Myocyte (in vitro differentiated cells): ENCODE data around the gene CLIC5. TPM values are rescaled to one million over a fixed set of nuclear protein-coding genes. Genes with fewer than 3 reads are reported as not detected.

Experiments used
- DNase-seq: peaks from one replicate; pipeline ENCODE4 v3.0.0-alpha.2; 2012; ENCODE audit warnings: low read depth
- total RNA-seq: library from RNA; depleted of rRNA; stranded (reverse); fragments of >200 nt; gene quantifications from 2 replicates; pipeline ENCODE4 v1.2.3, GENCODE V29; 2014

CLIC5 gene
- total RNA-seq, 1 donor from 2014 or later, result 0.03 TPM

DNA sequence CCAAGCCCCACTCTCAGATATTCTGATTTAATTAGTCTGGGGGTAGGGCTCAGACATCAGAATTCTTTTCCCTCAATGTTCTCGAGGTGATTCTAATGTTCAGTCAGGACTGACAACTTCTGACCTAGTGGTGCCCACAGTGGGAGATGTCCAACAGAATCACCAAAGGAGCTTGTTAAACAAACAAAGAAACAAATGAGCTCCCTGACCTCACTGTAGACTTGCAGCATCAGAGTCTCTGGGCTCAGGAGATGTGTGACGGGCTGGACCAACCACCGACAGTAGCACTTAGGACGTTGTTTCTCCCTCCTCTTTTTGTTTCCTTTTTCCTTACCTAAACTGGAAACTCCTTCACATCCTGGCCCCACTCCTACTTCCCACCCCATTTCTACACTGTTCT lies 49.3 kb downstream of the CLIC5 start:
- no peak for DNase-seq

DNA sequence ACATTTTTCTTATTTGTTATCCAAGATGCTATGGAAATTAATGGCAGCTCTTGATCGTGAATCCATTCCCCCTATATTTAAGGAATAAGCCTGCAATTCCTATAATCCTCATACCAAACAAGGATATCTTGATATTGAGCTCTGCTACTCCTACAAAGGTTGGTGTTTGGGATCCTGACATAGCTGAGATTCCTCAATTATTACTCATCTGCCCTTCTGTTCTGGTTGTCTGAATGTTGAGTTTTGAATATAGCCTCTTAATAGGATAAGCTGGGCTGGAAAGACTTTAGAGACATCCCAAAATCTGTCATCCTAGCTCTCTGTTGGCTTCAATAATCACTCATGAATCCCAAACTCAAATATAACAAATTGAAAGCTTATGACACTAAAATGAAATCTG lies 49.9 kb downstream of the CLIC5 start:
- peak; percentile 59 for DNase-seq

DNA sequence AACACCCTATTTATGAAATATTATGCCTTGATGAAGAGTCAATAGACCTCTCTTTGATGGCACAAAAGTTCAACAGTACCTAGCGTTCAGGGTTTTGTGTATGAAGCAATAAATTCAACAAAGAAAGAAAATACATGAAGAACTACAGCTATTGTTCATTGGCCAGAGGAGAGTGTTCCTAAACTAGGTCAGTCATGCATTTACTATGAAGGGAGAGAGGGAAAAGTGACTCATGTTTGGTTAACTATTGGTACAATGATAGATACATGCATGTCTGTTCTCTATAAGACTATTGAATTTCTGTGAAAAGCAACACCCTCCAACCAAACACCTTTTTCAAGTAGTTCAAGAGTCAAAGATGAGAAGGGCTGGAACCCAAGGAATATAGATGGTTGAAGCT lies 50.7 kb downstream of the CLIC5 start:
- no peak for DNase-seq

DNA sequence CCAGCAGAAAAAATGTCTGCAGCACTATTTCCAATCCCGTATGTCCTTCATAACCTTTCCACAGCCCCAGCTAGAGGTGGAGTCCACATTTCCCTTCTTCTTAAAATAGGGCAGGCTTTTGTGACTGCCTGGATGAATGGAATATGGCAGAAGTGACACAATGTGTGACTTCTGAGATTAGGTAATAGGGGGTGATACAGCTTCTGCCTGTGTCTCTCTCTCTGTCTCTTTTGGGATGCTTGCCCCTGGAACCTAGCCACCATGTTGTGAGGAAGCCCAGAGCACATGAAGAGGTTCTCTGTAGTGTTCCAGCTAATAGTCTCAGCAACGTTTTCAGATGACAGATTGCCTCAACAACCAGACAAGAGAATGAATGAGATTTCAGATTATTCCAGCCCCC lies 51.4 kb downstream of the CLIC5 start:
- DNase-seq, result no peak

DNA sequence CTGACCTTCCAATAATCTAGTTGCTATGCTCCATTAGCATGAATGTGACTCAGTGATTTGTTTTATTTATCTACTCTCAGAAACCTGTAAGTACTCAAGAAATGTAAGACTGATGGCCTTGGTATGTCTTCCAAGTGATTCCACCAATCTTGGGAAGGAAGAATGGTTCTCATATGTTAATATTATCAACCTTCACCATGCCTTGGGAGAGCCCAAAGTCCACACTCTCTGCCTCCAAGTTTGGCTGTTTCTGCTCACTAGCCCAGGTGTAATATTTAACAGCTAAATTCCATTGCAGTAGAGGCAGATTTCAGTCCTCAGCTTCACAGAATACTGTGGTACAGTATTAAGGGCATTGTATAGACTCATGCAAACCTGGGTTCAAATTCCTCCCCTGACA lies 51.8 kb downstream of the CLIC5 start:
- DNase-seq, result no peak

DNA sequence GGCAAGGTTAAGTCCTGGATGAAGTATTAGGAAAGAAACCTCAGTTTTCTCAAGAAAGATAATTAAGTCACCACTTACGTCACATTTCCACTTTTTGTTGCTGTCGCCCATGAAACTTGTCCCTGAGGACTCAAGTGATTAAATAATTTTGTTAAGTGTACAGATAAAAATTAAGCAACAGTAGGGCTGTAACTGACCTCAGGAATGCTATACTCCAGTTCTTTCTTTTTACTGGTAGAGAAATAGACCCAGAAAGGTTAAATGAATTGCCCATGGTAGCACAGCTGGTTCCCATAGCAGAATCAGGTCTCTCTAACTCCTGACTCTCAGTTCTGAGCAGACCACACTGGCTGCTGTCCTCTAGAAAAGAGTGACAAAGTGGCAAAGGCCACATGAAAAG lies 54.5 kb downstream of the CLIC5 start:
- DNase-seq, result no peak

DNA sequence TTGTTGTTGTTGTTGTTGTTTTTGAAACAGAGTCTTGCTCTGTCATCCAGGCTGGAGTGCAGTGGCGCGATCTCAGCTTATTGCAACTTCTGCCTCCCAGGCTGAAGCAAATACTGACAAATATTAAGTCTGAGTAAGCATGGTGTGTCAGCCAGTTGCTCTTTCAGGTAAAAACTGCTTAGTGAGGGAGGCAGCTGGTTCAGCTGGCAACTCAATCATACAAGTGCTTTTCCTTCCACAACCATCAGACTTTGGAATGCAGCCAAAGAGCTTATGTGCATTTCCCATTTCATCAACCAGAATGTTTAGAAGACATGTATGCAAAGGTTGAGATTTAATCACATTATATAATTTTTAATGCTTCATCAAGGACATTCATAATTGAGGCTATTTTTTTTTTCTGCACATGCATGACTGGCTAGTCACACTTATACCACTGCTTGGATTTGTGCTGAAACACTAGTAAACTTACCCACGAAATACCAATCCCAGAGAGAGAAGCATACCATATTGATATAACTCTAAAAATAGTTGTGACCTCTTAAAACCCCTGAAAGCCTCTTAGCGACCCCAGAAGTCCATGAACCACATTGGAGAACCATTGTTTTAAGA lies 56.0 kb downstream of the CLIC5 start:
- DNase-seq, result peak; percentile 60

DNA sequence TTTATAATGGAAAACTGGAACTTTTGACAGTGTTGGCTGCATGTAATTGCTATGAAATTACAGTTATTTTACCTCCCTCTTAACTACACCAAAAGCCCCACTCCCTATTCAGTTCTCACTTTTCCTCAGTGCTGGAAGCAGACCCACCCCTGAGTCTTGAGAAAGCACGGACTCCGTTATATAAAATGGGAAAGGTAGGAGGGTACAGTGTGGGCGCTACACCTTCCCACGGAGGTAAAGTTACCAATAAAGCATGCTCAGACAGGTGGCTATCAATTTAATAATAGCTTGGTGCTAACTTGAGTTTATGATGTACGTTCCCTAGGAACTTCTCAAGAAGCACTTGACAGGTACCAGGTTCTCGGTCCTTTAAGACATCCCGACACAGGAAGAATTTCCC lies 59.0 kb downstream of the CLIC5 start:
- DNase-seq, result no peak

DNA sequence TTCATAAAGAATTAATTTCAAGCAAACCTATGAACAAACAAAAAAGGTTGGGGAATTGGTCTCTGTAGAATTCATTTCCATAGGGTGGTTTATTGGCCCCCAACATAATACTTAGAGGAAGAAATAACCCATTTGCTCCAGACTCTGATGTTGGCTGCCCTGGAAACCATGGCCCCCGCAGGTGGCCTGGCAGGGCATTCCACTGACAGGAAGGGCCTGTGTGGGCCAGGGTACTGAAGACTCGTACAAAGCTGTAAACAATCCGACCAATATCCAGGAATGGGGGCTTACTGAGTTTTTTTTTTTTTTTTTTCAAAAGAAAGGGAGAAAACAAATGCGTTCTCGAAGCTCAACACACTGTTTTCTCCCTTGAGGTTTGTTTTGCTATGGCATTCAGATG lies 59.5 kb downstream of the CLIC5 start:
- no peak for DNase-seq

DNA sequence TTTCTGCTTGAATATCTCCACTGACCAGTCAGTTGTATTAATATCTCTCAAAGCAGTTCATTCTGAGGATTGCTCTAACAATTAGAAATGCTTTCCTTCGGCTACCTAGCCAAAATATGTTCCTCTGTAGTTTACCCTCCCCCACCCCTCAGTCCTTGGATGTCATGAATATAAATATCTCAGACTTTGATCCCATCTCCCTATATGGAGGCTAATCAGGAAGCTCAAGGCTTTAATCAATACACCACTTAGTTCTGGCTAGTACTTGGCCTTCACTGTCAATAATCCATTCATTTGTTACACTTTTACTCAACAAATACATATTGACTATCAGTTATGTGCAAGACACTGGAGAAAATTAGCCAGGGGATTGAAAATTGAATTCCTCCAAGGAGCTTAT lies 60.1 kb downstream of the CLIC5 start:
- no peak for DNase-seq

DNA sequence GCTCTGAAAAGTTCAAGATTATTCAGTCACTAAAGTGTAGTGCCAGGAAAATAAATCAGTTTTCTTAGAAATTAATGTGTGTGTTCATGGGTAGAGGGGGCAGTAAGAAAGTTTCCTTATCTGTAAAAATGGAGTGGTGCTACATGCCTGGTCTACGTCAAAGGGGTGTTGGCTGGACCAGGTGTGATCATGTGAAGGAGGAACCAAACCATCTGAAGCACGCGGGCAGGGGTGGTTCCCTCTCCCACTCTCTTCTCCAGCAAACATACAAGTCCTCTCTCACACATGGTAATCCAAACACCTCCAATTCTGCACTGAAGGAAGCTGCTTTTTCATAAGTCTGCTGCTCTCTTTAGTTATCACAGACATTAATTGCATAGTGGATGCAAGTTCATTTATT lies 63.1 kb downstream of the CLIC5 start:
- no peak for DNase-seq

DNA sequence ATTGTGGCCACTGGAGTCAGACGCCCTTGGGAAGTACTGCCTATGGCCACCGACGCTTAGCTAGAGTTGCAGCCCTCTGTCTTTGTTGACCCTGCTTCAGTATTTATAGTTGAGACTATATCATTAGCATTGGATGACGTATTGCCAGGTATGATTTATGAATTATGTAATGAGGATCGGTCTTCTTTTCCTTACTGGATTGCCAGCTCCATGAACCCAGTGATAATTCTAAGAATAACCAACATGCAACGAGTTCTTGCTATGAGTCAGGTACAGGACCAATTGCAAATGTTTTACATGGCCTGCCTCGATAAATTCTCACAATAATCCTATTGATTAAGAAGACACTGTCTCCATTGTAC lies 63.5 kb downstream of the CLIC5 start:
- DNase-seq, result no peak

DNA sequence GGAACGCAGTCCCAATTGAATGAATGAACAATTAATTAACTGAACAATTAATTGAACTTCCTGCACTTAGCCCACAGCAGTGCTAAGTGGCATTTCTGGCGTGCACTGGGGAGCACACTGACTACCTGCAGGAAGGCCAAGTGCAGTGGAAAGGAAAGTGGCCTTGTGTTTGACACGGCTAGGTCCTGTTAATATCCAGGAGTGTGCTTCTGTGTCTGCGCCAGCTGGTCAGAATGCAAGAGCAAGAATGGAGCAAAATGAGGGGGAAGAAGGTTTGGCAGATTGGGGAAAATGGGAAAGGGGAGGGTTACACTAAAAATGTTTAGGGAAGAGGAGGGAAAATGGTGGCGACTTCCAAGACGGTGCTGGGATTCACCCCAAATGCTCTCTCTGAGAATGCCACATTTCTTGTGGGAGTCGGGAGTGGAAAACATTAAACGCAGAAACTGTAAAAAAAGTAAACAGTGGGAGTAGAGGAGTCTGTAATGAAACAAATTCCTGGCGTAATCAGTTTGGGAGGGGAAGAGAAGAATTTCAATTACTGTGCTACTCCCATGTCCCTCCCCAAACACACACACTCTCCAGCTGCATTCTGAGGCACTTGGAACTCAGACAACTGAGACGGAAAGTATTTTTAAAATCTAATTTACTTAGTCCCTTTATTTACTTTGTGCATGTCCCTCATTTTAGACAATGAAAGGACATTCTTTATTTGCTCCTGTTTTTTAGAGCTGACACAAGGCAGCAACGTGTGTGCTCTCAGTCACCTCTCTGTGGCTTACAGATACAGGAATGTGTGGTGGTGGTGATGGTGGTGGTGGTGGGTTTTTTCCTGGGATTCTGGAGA lies 64.1 kb downstream of the CLIC5 start:
- DNase-seq, result peak; percentile 10

DNA sequence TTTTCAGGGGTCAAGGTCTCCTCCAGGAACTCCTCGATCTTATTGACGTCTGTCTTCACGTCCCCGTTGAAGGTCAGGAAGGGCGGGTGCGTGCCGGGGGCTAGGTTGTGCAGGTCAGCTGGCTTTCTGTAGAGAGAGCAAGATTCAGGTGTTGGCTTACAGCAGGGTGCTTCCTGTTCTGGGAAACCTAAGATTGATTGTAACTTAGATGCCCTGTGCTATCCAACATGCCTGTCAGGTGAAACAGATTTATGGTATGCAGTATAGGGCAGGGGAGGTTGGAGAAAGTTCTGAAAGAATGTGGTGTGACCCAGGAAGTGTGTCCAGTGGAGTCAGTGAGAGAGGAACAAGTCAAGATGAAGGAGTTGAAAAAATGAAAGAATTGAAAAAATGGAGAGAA lies 66.4 kb downstream of the CLIC5 start:
- DNase-seq, result no peak

DNA sequence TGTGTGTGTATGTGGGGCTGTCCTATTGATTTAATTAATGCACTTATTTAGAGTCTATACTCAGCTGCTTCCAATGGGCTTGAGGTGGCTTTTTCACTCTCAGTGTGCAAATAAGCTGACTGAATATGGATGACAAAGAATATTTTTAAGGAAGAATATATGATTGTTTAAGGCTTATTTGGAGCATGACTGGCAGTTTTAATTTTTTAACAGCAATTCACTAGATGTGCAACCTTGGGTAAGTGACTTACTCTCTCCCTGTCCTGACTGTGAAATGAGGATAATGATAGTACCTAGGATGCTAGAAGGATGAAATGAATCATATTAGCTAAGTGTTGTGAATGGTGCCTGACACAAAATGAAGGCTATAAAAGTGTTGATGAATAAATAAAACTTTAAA lies 67.9 kb downstream of the CLIC5 start:
- no peak for DNase-seq

DNA sequence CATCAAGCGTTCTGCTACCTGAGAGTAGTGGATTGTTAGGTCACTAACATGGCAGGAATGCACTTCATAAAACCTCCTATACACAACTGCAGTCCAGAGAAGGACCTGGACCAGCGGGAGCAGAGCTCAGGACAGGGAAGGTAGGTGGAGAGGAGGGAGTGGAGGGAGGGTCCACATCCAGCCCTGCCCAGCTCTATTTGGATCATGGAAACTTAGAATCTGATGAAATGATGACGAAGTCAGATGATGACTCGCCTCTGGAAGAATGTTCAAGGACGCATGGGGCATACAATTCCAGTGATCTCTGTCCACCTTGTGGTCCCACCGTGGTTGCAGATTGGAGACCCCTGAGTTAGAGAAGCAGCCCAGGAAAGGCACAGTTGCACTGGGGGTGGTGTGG lies 68.8 kb downstream of the CLIC5 start:
- no peak for DNase-seq

DNA sequence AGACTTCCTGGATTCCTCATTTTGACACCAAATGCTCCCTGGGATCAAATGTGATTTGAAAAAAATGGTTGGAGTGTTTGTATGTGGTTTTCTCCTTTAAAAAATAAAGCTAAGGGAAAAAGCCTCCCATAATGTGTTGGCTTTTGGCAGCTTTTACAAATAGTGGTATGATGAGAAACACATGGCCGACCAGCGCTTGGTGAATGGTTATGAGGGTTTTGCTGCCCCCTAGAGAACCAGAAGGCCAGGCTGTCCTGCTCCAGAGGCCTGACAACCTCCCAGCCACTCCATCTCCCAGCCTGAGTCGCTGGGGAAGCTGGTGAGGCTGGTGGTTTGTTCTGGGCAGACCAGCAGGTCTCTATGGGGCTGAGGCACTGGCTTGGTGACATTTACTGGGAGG lies 69.3 kb downstream of the CLIC5 start:
- peak; percentile 65 for DNase-seq

DNA sequence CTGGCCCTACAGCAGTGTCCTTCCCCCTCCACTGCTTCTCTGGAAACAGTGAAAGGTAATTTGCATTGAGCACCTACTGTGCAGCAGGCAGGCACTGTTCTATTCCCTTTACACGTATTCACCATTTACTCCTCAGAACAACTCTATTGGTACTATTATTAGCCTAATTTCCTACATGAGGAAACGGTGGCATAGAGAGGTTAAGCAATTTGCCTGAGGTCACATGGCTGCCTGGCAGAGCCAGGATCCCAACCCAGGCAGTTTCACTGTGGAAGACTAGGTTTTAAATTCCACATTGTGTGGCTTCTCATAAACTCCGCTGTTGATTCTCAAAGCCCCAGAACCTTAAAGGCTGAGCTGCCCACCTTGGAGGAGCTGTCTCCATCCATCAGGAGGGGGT lies 72.7 kb downstream of the CLIC5 start:
- DNase-seq, result no peak

DNA sequence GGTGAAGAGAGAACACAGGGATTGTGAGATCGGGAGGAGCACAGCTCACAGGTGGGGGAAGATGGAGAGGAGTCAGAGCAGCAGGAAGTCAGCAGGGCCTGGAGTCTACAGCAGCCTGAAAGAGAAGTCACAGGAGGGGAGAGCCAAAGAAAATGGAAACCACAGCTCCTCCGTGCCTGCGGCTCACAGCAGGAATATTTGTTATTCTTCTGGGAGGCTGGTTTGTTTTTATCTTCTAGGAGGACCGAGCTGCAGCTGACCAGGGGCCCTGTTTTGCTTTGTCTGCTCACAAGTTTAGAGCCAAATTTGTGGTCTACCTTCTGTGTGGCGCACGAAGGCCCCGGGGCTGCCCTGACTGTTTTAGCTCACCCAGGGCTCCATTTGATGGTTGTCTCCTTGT lies 81.8 kb downstream of the CLIC5 start:
- DNase-seq, result no peak

DNA sequence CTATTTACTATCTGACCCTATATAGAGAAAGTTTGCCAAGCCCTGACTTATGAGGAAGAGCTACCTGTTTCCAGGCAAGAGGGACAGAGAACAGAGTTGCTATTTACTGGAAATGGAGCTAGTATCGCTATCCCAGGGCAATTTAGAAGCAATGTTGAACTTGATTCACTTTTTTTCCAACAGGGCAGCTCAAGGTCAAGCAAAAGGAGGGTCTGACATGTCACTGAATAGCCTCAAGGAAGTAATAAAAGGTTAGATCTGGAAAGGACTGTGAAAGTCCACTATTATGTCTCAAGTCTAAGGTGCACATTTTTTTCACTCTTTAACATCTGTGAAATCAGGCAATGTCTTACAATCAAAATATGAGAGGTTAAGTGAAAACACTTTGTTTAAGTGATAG lies 84.4 kb downstream of the CLIC5 start:
- no peak for DNase-seq

DNA sequence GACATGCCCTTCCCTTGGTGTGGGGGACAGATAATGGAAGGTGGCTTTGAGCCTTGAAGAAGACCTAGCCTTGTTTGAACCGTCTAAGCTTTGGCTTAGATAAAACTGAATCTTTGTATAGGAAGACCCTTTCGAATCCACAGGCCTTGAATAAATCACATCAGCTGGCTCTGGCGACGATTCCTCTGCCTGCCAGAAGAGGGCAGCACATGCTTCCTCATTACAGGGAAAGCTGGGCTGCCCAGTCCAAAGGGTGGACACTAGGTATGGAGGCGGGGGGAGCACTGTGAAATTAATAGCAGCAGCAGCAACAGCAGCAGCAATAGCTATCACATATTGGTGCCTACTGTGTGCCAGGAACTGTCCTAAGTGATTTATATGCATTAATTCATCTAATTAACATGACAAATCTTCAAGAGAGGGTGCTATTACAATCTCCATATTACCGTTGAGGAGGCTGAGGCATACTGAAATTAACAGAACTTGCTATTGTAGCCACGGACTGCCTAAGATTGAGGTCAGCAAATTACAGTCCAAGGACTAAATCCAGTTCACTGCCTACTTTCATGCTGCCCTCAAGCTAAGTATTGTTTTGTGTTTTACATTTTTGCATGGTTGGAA lies 85.1 kb downstream of the CLIC5 start:
- DNase-seq, result peak; percentile 72

DNA sequence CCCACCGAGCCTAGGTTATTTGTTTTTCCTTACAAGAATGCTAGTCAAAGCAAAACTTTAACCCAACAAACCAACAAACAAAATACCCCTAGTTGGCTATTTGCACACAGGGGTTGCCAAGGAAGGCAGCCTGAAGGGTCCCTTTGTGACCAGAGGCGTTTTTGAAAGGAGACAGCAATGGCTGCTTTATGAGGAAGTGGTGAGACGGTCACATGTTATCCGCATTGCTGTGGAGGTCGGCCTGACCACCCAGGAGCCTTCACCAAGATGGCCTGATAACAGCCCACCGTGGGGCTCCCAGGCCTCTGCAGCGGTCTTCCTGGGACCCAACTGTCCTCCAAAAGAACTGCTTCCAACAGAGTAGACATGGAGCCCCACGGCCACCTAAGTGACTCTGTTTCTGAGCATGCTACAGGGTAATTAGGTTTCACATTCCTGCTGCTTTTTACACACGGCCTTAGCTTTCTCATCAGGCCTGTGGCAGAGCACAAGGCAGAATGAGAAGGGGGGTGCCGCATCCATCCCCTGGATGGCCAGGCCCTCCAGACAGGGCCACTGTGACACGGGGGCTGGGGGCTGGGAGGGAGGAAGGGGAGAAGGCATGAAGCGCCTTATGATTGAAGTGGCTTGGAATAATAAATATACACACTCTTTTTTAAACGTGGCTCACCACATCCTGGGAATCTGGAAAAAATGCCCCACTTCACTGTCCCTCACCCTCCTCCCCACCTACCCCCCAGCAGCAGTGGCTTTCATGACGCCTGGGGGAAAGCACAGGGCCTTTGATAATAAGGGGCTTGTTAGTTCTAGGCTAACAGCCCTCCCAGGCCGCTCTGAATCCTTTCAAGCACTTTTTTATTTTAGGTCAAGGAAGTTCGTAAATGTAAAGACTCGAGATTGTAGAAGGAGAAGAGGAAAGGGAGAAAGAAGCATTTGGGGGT lies 86.0 kb downstream of the CLIC5 start:
- no peak for DNase-seq
